Hepatocyte (in vitro differentiated cells): ENCODE measurements around the gene ZKSCAN4.

Source experiments
- EZH2 ChIP-seq: fragments of 200-600 bp; sonication (generic); IDR thresholded peaks from 2 replicates; pipeline ENCODE4 v1.6.1; 2016; ENCODE audit warnings: antibody characterized with exemption, mild to moderate bottlenecking, borderline replicate concordance
- TF ChIP-seq, protein P1 (sequence below): fragments of 200-600 bp; sonication (generic); IDR thresholded peaks from 2 replicates; pipeline ENCODE4 v1.5.1; 2016; ENCODE audit warnings: antibody characterized with exemption, mild to moderate bottlenecking; ENCODE audit not compliant: poor library complexity

DNA sequence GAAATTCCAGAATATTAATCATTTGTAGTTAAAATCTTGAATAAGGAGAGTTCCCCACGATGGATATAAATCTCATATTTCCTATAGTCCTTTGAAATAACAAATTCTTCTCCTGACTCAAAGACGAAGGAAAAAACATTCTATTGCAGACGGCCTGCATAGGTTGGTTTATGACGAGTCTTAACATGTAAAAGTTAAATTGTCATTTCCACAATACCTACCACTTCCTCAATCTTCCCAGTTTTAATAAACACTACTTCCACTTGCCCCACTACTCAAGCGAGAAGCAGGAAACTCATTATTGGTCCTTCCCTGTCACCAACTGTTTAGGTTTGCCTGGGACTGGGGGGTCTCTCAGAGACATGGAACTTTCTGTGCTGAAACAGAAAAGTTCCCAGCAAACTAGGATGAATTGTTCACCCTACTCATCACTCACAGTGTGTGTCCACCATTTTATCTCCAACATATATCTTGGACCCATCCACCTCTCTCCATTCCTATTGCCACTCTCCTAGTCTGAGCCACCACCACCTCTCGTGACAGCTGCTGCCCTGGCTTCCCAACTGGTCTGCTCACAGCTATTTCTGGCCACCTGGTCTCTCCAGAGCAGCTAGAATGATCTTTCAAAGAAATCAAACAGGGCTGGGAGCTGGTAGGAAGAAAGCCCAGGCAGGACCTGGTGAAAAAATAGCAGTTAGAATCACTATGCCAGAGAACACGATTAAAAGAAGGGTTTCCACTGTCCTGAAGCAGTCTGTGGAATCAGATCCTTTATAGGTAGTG is 42.1 kb downstream of the ZKSCAN4 start:
- TF ChIP-seq, protein P1, sequence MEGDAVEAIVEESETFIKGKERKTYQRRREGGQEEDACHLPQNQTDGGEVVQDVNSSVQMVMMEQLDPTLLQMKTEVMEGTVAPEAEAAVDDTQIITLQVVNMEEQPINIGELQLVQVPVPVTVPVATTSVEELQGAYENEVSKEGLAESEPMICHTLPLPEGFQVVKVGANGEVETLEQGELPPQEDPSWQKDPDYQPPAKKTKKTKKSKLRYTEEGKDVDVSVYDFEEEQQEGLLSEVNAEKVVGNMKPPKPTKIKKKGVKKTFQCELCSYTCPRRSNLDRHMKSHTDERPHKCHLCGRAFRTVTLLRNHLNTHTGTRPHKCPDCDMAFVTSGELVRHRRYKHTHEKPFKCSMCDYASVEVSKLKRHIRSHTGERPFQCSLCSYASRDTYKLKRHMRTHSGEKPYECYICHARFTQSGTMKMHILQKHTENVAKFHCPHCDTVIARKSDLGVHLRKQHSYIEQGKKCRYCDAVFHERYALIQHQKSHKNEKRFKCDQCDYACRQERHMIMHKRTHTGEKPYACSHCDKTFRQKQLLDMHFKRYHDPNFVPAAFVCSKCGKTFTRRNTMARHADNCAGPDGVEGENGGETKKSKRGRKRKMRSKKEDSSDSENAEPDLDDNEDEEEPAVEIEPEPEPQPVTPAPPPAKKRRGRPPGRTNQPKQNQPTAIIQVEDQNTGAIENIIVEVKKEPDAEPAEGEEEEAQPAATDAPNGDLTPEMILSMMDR: no peak
- TF ChIP-seq EZH2: no peak
